ENCODE measurements around the gene HS3ST1.

Gene HS3ST1

GRCh38 chr4:11409632-11410031 is 19.1 kb downstream of the HS3ST1 start:
- TF ChIP-seq REST (IDR thresholded peaks at IDR 0.05; ENCODE audit: low read depth), result no peak

DNA sequence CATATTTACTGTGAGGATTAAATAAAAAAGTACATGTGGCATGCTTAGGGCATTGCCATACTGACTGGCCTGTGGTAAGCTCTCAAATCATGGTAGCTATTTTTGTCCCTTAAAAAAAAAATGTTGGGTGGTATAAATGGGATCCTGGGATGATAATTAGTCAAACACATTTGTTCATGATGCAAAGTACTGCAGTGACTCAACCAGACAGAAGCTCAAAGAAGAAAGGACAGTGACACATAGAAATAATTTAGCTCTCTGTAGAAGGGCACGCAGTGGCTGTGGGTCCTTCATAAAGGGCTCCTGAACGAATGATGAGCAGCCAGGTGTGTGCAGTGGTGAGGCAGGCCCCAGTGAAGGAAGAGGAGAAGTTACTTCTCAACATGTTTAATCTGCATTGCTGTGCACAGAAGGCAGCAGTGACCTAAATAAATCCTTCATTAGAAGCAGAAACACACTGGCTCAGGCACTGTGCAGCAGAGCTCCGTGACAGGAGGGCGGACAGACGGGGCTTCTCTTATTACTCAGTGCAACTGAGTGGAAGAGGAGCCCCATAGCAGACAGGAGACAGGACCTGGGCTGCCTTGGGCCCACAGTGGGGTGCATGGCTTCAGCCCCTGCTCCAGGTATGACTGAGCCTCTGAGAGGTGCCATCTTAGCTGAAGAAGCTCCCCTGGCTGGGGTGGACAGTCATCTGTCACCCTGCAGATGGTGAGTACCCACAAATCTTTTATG is 20.3 kb downstream of the HS3ST1 start:
- no peak for TF ChIP-seq CREB1 (IDR thresholded peaks at IDR 0.05; ENCODE audit: low read depth)
- TF ChIP-seq, protein P1, sequence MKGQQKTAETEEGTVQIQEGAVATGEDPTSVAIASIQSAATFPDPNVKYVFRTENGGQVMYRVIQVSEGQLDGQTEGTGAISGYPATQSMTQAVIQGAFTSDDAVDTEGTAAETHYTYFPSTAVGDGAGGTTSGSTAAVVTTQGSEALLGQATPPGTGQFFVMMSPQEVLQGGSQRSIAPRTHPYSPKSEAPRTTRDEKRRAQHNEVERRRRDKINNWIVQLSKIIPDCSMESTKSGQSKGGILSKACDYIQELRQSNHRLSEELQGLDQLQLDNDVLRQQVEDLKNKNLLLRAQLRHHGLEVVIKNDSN (IDR thresholded peaks at IDR 0.05), result no peak
- no peak for TF ChIP-seq ZBTB7A (IDR thresholded peaks at IDR 0.05; ENCODE audit: low read depth)
- no peak for TF ChIP-seq FOXM1 (IDR thresholded peaks at IDR 0.05; ENCODE audit: borderline replicate concordance, low read depth)
- no peak for TF ChIP-seq TCF12 (IDR thresholded peaks at IDR 0.05; ENCODE audit: low read depth)
- TF ChIP-seq YY1 (IDR thresholded peaks at IDR 0.05; ENCODE audit: low read depth), result no peak
- TF ChIP-seq TAF1 (IDR thresholded peaks at IDR 0.05; ENCODE audit: low read depth), result no peak
- TF ChIP-seq RAD21 (IDR thresholded peaks at IDR 0.05; ENCODE audit: low read depth), result no peak
- TF ChIP-seq, protein P2, sequence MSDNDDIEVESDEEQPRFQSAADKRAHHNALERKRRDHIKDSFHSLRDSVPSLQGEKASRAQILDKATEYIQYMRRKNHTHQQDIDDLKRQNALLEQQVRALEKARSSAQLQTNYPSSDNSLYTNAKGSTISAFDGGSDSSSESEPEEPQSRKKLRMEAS (IDR thresholded peaks at IDR 0.05), result no peak
- TF ChIP-seq TEAD4 (IDR thresholded peaks at IDR 0.05), result no peak
- no peak for TF ChIP-seq REST (IDR thresholded peaks at IDR 0.05; ENCODE audit: low read depth)
- no peak for TF ChIP-seq EP300 (IDR thresholded peaks at IDR 0.05; ENCODE audit: borderline replicate concordance)
- TF ChIP-seq EGR1 (IDR thresholded peaks at IDR 0.05), result no peak
- TF ChIP-seq NFIC (IDR thresholded peaks at IDR 0.05), result no peak

DNA sequence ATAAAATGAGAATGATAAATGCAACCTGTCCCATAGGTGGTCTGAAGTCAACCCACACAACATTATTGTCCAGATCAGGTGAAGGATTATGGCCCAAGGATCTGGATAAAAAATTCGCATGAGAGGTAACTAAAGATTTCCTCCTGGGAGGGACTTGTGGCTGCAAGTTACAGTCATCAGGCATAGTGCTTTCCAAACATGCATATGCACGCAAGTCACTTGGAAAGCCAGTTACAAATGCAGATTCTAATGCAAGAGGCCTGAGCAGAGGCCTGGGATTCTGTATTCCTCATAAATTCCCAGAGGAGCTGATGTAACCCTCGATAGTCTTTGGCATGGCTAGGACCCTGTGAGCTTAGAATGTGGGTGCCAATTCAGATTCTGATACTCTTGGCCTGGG is 21.1 kb downstream of the HS3ST1 start:
- TF ChIP-seq YY1 (IDR thresholded peaks at IDR 0.05; ENCODE audit: low read depth), result no peak
- TF ChIP-seq FOXM1 (IDR thresholded peaks at IDR 0.05; ENCODE audit: borderline replicate concordance, low read depth), result no peak
- no peak for TF ChIP-seq TCF12 (IDR thresholded peaks at IDR 0.05; ENCODE audit: low read depth)
- no peak for TF ChIP-seq REST (IDR thresholded peaks at IDR 0.05; ENCODE audit: low read depth)
- TF ChIP-seq, protein P2 (IDR thresholded peaks at IDR 0.05), result no peak
- no peak for TF ChIP-seq EGR1 (IDR thresholded peaks at IDR 0.05)
- no peak for TF ChIP-seq TAF1 (IDR thresholded peaks at IDR 0.05; ENCODE audit: low read depth)
- no peak for TF ChIP-seq ZBTB7A (IDR thresholded peaks at IDR 0.05; ENCODE audit: low read depth)
- no peak for TF ChIP-seq RAD21 (IDR thresholded peaks at IDR 0.05; ENCODE audit: low read depth)
- TF ChIP-seq, protein P1 (IDR thresholded peaks at IDR 0.05), result no peak
- no peak for TF ChIP-seq CEBPB (IDR thresholded peaks at IDR 0.05)
- no peak for TF ChIP-seq TEAD4 (IDR thresholded peaks at IDR 0.05)
- no peak for TF ChIP-seq NFIC (IDR thresholded peaks at IDR 0.05)
- TF ChIP-seq EP300 (IDR thresholded peaks at IDR 0.05; ENCODE audit: borderline replicate concordance), result no peak

- TF ChIP-seq, protein P2 (IDR thresholded peaks at IDR 0.05), result no peak
- TF ChIP-seq TEAD4 (IDR thresholded peaks at IDR 0.05) (no peak), TCF12 (IDR thresholded peaks at IDR 0.05; ENCODE audit: low read depth) (no peak), CREB1 (IDR thresholded peaks at IDR 0.05; ENCODE audit: low read depth) (no peak), EGR1 (IDR thresholded peaks at IDR 0.05) (no peak), TAF1 (IDR thresholded peaks at IDR 0.05; ENCODE audit: low read depth) (no peak), YY1 (IDR thresholded peaks at IDR 0.05; ENCODE audit: low read depth) (no peak), REST (IDR thresholded peaks at IDR 0.05; ENCODE audit: low read depth) (no peak), FOXM1 (IDR thresholded peaks at IDR 0.05; ENCODE audit: borderline replicate concordance, low read depth) (no peak)
- TF ChIP-seq, protein P1 (IDR thresholded peaks at IDR 0.05), result no peak
Measured at GRCh38 chr4:11404431-11404830, 24.3 kb downstream of the HS3ST1 start.

All from Ishikawa (cell line).